BLaER1 treated with 17β-estradiol and CSF1 and Interleukin-3, amounts not matched to agents 10 nM and 100 nM (cell line): ENCODE results near the gene ANXA7.

Source experiments
- H3K27ac ChIP-seq, 11 experiments: shearing (Covaris generic); formaldehyde crosslinking; 2 replicates each; pipeline ENCODE4 v1.8.1; 2022
- H3K27me3 ChIP-seq, 11 experiments: shearing (Covaris generic); formaldehyde crosslinking; 2 replicates each; pipeline ENCODE4 v1.8.1; 2022
- H3K36me3 ChIP-seq, 11 experiments: shearing (Covaris generic); formaldehyde crosslinking; 2 replicates each; pipeline ENCODE4 v1.8.1; 2022
- H3K4me1 ChIP-seq, 10 experiments: shearing (Covaris generic); formaldehyde crosslinking; 2 replicates each; pipeline ENCODE4 v1.8.1; 2022
- H3K4me2 ChIP-seq, 11 experiments: shearing (Covaris generic); formaldehyde crosslinking; 2 replicates each; pipeline ENCODE4 v1.8.1; 2022
- H3K4me3 ChIP-seq, 10 experiments: shearing (Covaris generic); formaldehyde crosslinking; 2 replicates each; pipeline ENCODE4 v1.8.1; 2022
- H3K9ac ChIP-seq, 11 experiments: shearing (Covaris generic); formaldehyde crosslinking; 2 replicates each; pipeline ENCODE4 v1.8.1; 2022
- H3K9me3 ChIP-seq, 11 experiments: shearing (Covaris generic); formaldehyde crosslinking; replicated peaks in 1 of 11; 2 replicates each; pipeline ENCODE4 v1.8.1; 2022
- H4K20me1 ChIP-seq, 11 experiments: shearing (Covaris generic); formaldehyde crosslinking; 2 replicates each; pipeline ENCODE4 v1.8.1; 2022
- Cebpa-rat ChIP-seq, 11 experiments: shearing (Covaris generic); IDR thresholded peaks; 2 replicates each; pipeline ENCODE4 v1.8.1; 2022

ANXA7 gene

GRCh38 chr10:73368238-73368637 is 45.6 kb downstream of the ANXA7 start:
- H3K9ac ChIP-seq: no peak overlapping the region
- no peak overlapping the region for H3K4me3 ChIP-seq
- no peak for TF ChIP-seq Cebpa-rat (IDR thresholded peaks at IDR 0.05)
- no peaks in the 10 kb centered on the region for H3K27me3 ChIP-seq
- H3K4me1 ChIP-seq: peaks cover 0 to 5% (median 0%) of the 10 kb centered on the region in 10 experiments; a peak in 2 of 20 replicates
- no peaks in the 10 kb centered on the region for H4K20me1 ChIP-seq
- peaks cover 53 to 100% (median 91%) of the 10 kb centered on the region in 11 experiments for H3K36me3 ChIP-seq
- H3K27ac ChIP-seq: no peak overlapping the region
- peaks cover 0 to 14% (median 6%) of the 10 kb centered on the region in 11 experiments; a peak in 7 of 22 replicates for H3K9me3 ChIP-seq
- H3K4me2 ChIP-seq: no peak overlapping the region

- H3K9me3 ChIP-seq: peaks cover 0 to 16% (median 6%) of the 10 kb centered on the region in 11 experiments; a peak in 8 of 22 replicates
- no peak overlapping the region for H3K27ac ChIP-seq
Measured at GRCh38 chr10:73366381-73367298, 47.2 kb downstream of the ANXA7 start.

GRCh38 chr10:73364964-73365363 is 48.9 kb downstream of the ANXA7 start:
- Histone ChIP-seq H4K20me1 (no peaks in the 10 kb centered on the region), H3K9me3 (peaks cover 0 to 16% (median 6%) of the 10 kb centered on the region in 11 experiments; a peak in 8 of 22 replicates), H3K27me3 (no peaks in the 10 kb centered on the region), H3K36me3 (peaks cover 41 to 89% (median 67%) of the 10 kb centered on the region in 11 experiments), H3K4me2 (no peak overlapping the region), H3K4me1 (peaks cover 0 to 11% (median 0%) of the 10 kb centered on the region in 10 experiments; a peak in 5 of 20 replicates), H3K9ac (no peak overlapping the region), H3K4me3 (no peak overlapping the region), H3K27ac (no peak overlapping the region)
- no peak for TF ChIP-seq Cebpa-rat (IDR thresholded peaks at IDR 0.05)

More at GRCh38 chr10:73366381-73367298, 47.2 kb downstream of the ANXA7 start:
- H4K20me1 ChIP-seq: no peaks in the 10 kb centered on the region
- H3K27me3 ChIP-seq: no peaks in the 10 kb centered on the region
- H3K4me2 ChIP-seq: no peak overlapping the region
- H3K4me1 ChIP-seq: peaks cover 0 to 11% (median 0%) of the 10 kb centered on the region in 10 experiments; a peak in 5 of 20 replicates
- H3K36me3 ChIP-seq: peaks cover 41 to 95% (median 79%) of the 10 kb centered on the region in 11 experiments
- H3K4me3 ChIP-seq: no peak overlapping the region
- no peak overlapping the region for H3K9ac ChIP-seq
- no peak for TF ChIP-seq Cebpa-rat (IDR thresholded peaks at IDR 0.05)

GRCh38 chr10:73359492-73359891 is 54.4 kb downstream of the ANXA7 start:
- H3K4me2 ChIP-seq: no peak overlapping the region
- TF ChIP-seq Cebpa-rat (IDR thresholded peaks at IDR 0.05): no peak
- peaks cover 0 to 19% (median 7%) of the 10 kb centered on the region in 11 experiments; a peak in 11 of 22 replicates for H3K27me3 ChIP-seq
- no peak overlapping the region for H3K4me3 ChIP-seq
- H4K20me1 ChIP-seq: no peaks in the 10 kb centered on the region
- no peak overlapping the region for H3K27ac ChIP-seq
- no peak overlapping the region for H3K9ac ChIP-seq
- peaks cover 0 to 8% (median 0%) of the 10 kb centered on the region in 11 experiments; a peak in 2 of 22 replicates for H3K9me3 ChIP-seq
- peaks cover 0 to 11% (median 0%) of the 10 kb centered on the region in 10 experiments; a peak in 5 of 20 replicates for H3K4me1 ChIP-seq
- peaks cover 3 to 55% (median 19%) of the 10 kb centered on the region in 11 experiments; a peak in 20 of 22 replicates for H3K36me3 ChIP-seq

- Histone ChIP-seq H3K4me3 (no peak within 1 kb of the TSS), H3K36me3 (peaks cover 0 to 48% (median 12%) of the 10 kb centered on the region in 11 experiments; a peak in 15 of 22 replicates), H3K9ac (no peak within 1 kb of the TSS), H3K4me1 (peaks cover 0 to 11% (median 0%) of the 10 kb centered on the region in 10 experiments; a peak in 5 of 20 replicates), H3K27me3 (peaks cover 0 to 19% (median 7%) of the 10 kb centered on the region in 11 experiments; a peak in 11 of 22 replicates), H3K9me3 (peaks cover 0 to 6% (median 0%) of the 10 kb centered on the region in 11 experiments; a peak in 2 of 22 replicates), H4K20me1 (no peaks in the 10 kb centered on the region), H3K27ac (no peak within 1 kb of the TSS), H3K4me2 (0 out of 22 replicates have a peak within 1 kb of the TSS, but pooled peaks of 1 of the 11 experiments have one; percentile 1)
- TF ChIP-seq Cebpa-rat (IDR thresholded peaks at IDR 0.05): no peak
Measured at GRCh38 chr10:73358331-73359279, 55.3 kb downstream of the ANXA7 start, which contains the start of gene CFAP70. CFAP70 (minus strand) TSS chr10:73358864; CDS start chr10:73354796, 4,068 bp downstream.

GRCh38 chr10:73357821-73358220 is 56.0 kb downstream of the ANXA7 start:
- TF ChIP-seq Cebpa-rat (IDR thresholded peaks at IDR 0.05): no peak
- Histone ChIP-seq H3K9me3 (peaks cover 0 to 4% (median 0%) of the 10 kb centered on the region in 11 experiments; a peak in 1 of 22 replicates), H3K27ac (no peak overlapping the region), H3K9ac (no peak overlapping the region), H3K27me3 (peaks cover 0 to 19% (median 7%) of the 10 kb centered on the region in 11 experiments; a peak in 11 of 22 replicates), H3K4me3 (no peak overlapping the region), H3K4me2 (no peak overlapping the region), H4K20me1 (no peaks in the 10 kb centered on the region), H3K4me1 (peaks cover 0 to 5% (median 0%) of the 10 kb centered on the region in 10 experiments; a peak in 4 of 20 replicates), H3K36me3 (peaks cover 0 to 48% (median 5%) of the 10 kb centered on the region in 11 experiments; a peak in 7 of 22 replicates)

- H3K9ac ChIP-seq: no peak overlapping the region
- no peak overlapping the region for H3K27ac ChIP-seq
- H3K9me3 ChIP-seq: no peaks in the 10 kb centered on the region; a peak in 1 of 22 replicates
- H3K4me1 ChIP-seq: no peaks in the 10 kb centered on the region
- no peaks in the 10 kb centered on the region for H4K20me1 ChIP-seq
- H3K4me2 ChIP-seq: no peak overlapping the region
- no peak overlapping the region for H3K4me3 ChIP-seq
- TF ChIP-seq Cebpa-rat (IDR thresholded peaks at IDR 0.05): no peak
- H3K27me3 ChIP-seq: peaks cover 0 to 19% (median 7%) of the 10 kb centered on the region in 11 experiments; a peak in 11 of 22 replicates
- H3K36me3 ChIP-seq: peaks cover 0 to 47% (median 4%) of the 10 kb centered on the region in 11 experiments; a peak in 7 of 22 replicates
Measured at GRCh38 chr10:73357166-73357565, 56.7 kb downstream of the ANXA7 start.

- H3K4me3 ChIP-seq: no peak overlapping the region
- no peak overlapping the region for H3K4me2 ChIP-seq
- peaks cover 15 to 87% (median 46%) of the 10 kb centered on the region in 11 experiments; a peak in 21 of 22 replicates for H3K36me3 ChIP-seq
- H3K9ac ChIP-seq: no peak overlapping the region
- no peaks in the 10 kb centered on the region for H4K20me1 ChIP-seq
- H3K9me3 ChIP-seq: peaks cover 15 to 21% (median 17%) of the 10 kb centered on the region in 11 experiments
- H3K27me3 ChIP-seq: no peaks in the 10 kb centered on the region
- H3K4me1 ChIP-seq: 0 out of 20 replicates have a peak, but pooled peaks cover 0 to 2% (median 0%) of the 10 kb centered on the region in 10 experiments
- no peak overlapping the region for H3K27ac ChIP-seq
- no peak for TF ChIP-seq Cebpa-rat (IDR thresholded peaks at IDR 0.05)
Measured at GRCh38 chr10:73344269-73344668, 69.6 kb downstream of the ANXA7 start.
